HEK293 (cell line): ENCODE measurements around the gene NINL.

Source experiments
- CTCF ChIA-PET: fragments of 350-600 bp; formaldehyde crosslinking; extraction: SDS; loops from one replicate; lab custom pipeline; 2021; ENCODE audit warnings: antibody characterized with exemption; lab: Yijun Ruan, JAX
- POLR2A ChIA-PET: fragments of 300-600 bp; formaldehyde crosslinking; extraction: SDS; loops from one replicate; lab custom pipeline; 2020; ENCODE audit warnings: antibody characterized with exemption, inconsistent platforms; lab: Yijun Ruan, JAX
- H3K27ac ChIP-seq: fragments of 200-500 bp; sonication (Bioruptor generic); 2 replicates; pipeline ENCODE4 v1.5.1; 2014; ENCODE audit warnings: low read depth, low read length, control low read depth, inconsistent platforms; ENCODE audit errors: extremely low read depth
- H3K36me3 ChIP-seq, 2 experiments: fragments of 200-500 bp in 1 of 2; sonication (Bioruptor generic) in 1 of 2; 1 replicate in 1 of 2; 2 replicates in 1 of 2; pipeline ENCODE4 v1.5.1; 2014 to 2017; ENCODE audit warnings: inconsistent platforms in 2 of 2, low read length in 2 of 2; ENCODE audit not compliant: control insufficient read depth in 2 of 2, insufficient read depth in 1 of 2
- H3K4me1 ChIP-seq: fragments of 200-500 bp; sonication (Bioruptor generic); 2 replicates; pipeline ENCODE4 v1.5.1; 2014; ENCODE audit warnings: mild to moderate bottlenecking, low read length, inconsistent platforms; ENCODE audit not compliant: control insufficient read depth, insufficient read depth
- H3K4me3 ChIP-seq: 2 replicates; pipeline ENCODE4 v1.5.1; 2011; ENCODE audit warnings: low read depth, mild to moderate bottlenecking, control low read depth, low read length, moderate library complexity
- H3K9me3 ChIP-seq: fragments of 200-500 bp; sonication (Bioruptor generic); 2 replicates; pipeline ENCODE4 v1.5.1; 2014; ENCODE audit warnings: low read depth, low read length, inconsistent platforms; ENCODE audit not compliant: control insufficient read depth, insufficient read depth
- GLI2 ChIP-seq: fragments of 450-650 bp; formaldehyde crosslinking; IDR thresholded peaks from 2 replicates; pipeline ENCODE4; 2017; ENCODE audit warnings: missing biosample characterization, missing genetic modification characterization, low read depth, borderline replicate concordance
- GLIS2 ChIP-seq: fragments of 450-650 bp; formaldehyde crosslinking; IDR thresholded peaks from 2 replicates; pipeline ENCODE4 v1.5.1; 2016; ENCODE audit warnings: missing biosample characterization, missing genetic modification characterization
- HOXA7 ChIP-seq: sonication (generic); formaldehyde crosslinking; IDR thresholded peaks from 2 replicates; pipeline ENCODE4 v1.8.1; 2022; ENCODE audit warnings: missing genetic modification reagents, borderline replicate concordance
- REPIN1 ChIP-seq: fragments of 450-650 bp; formaldehyde crosslinking; IDR thresholded peaks from 2 replicates; pipeline ENCODE4 v1.5.1; 2017; ENCODE audit warnings: missing biosample characterization, missing genetic modification characterization, low read depth
- ZIC2 ChIP-seq: fragments of 450-650 bp; formaldehyde crosslinking; IDR thresholded peaks from 2 replicates; pipeline ENCODE4 v1.5.1; 2016; ENCODE audit warnings: missing biosample characterization, missing genetic modification characterization
- ZNF114 ChIP-seq: fragments of 450-650 bp; formaldehyde crosslinking; IDR thresholded peaks from 2 replicates; pipeline ENCODE4 v1.5.0; 2017; ENCODE audit warnings: missing biosample characterization, missing genetic modification characterization
- ZNF155 ChIP-seq: fragments of 450-650 bp; formaldehyde crosslinking; IDR thresholded peaks from 2 replicates; pipeline ENCODE4 v1.5.1; 2016; ENCODE audit warnings: missing biosample characterization, missing genetic modification characterization
- ZNF174 ChIP-seq: fragments of 450-650 bp; formaldehyde crosslinking; IDR thresholded peaks from 2 replicates; pipeline ENCODE4 v1.5.0; 2017; ENCODE audit warnings: missing biosample characterization, mild to moderate bottlenecking, missing genetic modification characterization
- ZNF2 ChIP-seq: fragments of 450-650 bp; formaldehyde crosslinking; IDR thresholded peaks from 2 replicates; pipeline ENCODE4 v1.5.1; 2016; ENCODE audit warnings: missing biosample characterization, missing genetic modification characterization
- ZNF23 ChIP-seq: fragments of 450-650 bp; formaldehyde crosslinking; IDR thresholded peaks from 2 replicates; pipeline ENCODE4 v1.5.1; 2016; ENCODE audit warnings: missing biosample characterization, missing genetic modification characterization, borderline replicate concordance
- ZNF239 ChIP-seq: fragments of 450-650 bp; formaldehyde crosslinking; IDR thresholded peaks from 2 replicates; pipeline ENCODE4 v1.5.1; 2016; ENCODE audit warnings: missing biosample characterization, missing genetic modification characterization
- ZNF266 ChIP-seq: fragments of 450-650 bp; formaldehyde crosslinking; IDR thresholded peaks from 2 replicates; pipeline ENCODE4 v1.5.1; 2016; ENCODE audit warnings: missing biosample characterization, missing genetic modification characterization, low read depth
- ZNF302 ChIP-seq: fragments of 450-650 bp; formaldehyde crosslinking; IDR thresholded peaks from 2 replicates; pipeline ENCODE4 v1.5.1; 2016; ENCODE audit warnings: missing biosample characterization, missing genetic modification characterization, low read depth
- ZNF354C ChIP-seq: fragments of 450-650 bp; formaldehyde crosslinking; IDR thresholded peaks from 2 replicates; pipeline ENCODE4 v1.5.1; 2016; ENCODE audit warnings: missing biosample characterization, missing genetic modification characterization, low read depth, borderline replicate concordance
- ZNF366 ChIP-seq: fragments of 450-650 bp; formaldehyde crosslinking; conservative IDR thresholded peaks from 2 replicates; pipeline ENCODE4 v1.5.1; 2016; ENCODE audit warnings: missing biosample characterization, missing genetic modification characterization
- ZNF510 ChIP-seq: fragments of 450-650 bp; formaldehyde crosslinking; IDR thresholded peaks from 2 replicates; pipeline ENCODE4 v1.5.1; 2018; ENCODE audit warnings: mild to moderate bottlenecking, missing genetic modification characterization, missing biosample characterization; ENCODE audit not compliant: insufficient replicate concordance
- TF ChIP-seq, protein P1 (sequence below): fragments of 450-650 bp; formaldehyde crosslinking; IDR thresholded peaks from 2 replicates; pipeline ENCODE4 v1.5.1; 2017; ENCODE audit warnings: missing biosample characterization, missing genetic modification characterization
- TF ChIP-seq, protein P2 (sequence below): fragments of 450-650 bp; formaldehyde crosslinking; IDR thresholded peaks from 2 replicates; pipeline ENCODE4 v1.5.1; 2016; ENCODE audit warnings: missing biosample characterization, missing genetic modification characterization
- TF ChIP-seq, protein P3 (sequence below): fragments of 450-650 bp; formaldehyde crosslinking; IDR thresholded peaks from 2 replicates; pipeline ENCODE4 v1.5.1; 2016; ENCODE audit warnings: missing biosample characterization, missing genetic modification characterization
- TF ChIP-seq, protein P4 (sequence below): sonication (generic); formaldehyde crosslinking; IDR thresholded peaks from 2 replicates; pipeline ENCODE4 v1.8.1; 2022; ENCODE audit warnings: mild to moderate bottlenecking, moderate library complexity, missing genetic modification reagents

NINL gene

DNA sequence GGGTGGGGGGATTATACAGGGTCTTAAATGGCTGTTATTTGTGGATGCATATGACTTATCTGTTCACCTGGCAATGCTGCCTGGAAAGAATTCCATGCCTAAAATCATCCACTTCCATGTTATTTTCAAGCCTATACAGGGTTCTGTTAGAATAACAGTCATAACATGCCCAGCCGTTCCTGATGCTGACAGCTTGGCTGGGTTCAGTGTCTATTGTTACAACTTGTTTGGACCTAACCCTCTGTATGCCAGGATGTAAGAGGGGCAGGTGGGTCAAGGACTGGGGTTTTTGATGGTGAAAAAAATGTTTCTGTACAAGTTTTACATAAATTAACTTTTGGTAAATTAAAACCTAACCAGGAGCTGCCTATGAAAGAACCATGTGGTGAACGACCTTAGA lies 98.0 kb downstream of the NINL start (continued):
- TF ChIP-seq, protein P1, sequence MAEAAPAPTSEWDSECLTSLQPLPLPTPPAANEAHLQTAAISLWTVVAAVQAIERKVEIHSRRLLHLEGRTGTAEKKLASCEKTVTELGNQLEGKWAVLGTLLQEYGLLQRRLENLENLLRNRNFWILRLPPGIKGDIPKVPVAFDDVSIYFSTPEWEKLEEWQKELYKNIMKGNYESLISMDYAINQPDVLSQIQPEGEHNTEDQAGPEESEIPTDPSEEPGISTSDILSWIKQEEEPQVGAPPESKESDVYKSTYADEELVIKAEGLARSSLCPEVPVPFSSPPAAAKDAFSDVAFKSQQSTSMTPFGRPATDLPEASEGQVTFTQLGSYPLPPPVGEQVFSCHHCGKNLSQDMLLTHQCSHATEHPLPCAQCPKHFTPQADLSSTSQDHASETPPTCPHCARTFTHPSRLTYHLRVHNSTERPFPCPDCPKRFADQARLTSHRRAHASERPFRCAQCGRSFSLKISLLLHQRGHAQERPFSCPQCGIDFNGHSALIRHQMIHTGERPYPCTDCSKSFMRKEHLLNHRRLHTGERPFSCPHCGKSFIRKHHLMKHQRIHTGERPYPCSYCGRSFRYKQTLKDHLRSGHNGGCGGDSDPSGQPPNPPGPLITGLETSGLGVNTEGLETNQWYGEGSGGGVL (tag by site-specific recombination): no peak
- TF ChIP-seq, protein P2, sequence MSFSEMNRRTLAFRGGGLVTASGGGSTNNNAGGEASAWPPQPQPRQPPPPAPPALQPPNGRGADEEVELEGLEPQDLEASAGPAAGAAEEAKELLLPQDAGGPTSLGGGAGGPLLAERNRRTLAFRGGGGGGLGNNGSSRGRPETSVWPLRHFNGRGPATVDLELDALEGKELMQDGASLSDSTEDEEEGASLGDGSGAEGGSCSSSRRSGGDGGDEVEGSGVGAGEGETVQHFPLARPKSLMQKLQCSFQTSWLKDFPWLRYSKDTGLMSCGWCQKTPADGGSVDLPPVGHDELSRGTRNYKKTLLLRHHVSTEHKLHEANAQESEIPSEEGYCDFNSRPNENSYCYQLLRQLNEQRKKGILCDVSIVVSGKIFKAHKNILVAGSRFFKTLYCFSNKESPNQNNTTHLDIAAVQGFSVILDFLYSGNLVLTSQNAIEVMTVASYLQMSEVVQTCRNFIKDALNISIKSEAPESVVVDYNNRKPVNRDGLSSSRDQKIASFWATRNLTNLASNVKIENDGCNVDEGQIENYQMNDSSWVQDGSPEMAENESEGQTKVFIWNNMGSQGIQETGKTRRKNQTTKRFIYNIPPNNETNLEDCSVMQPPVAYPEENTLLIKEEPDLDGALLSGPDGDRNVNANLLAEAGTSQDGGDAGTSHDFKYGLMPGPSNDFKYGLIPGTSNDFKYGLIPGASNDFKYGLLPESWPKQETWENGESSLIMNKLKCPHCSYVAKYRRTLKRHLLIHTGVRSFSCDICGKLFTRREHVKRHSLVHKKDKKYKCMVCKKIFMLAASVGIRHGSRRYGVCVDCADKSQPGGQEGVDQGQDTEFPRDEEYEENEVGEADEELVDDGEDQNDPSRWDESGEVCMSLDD (tag by site-specific recombination): no peak

GRCh38 chr20:25486377-25486776 lies 99.0 kb downstream of the NINL start:
- no peaks in the 10 kb centered on the region for H3K9me3 ChIP-seq

GRCh38 chr20:25485872-25486271 lies 99.5 kb downstream of the NINL start:
- H3K36me3 ChIP-seq: peaks cover 0 to 70% of the 10 kb centered on the region in 2 experiments; a peak in 2 of 3 replicates

More at GRCh38 chr20:25486377-25486776, 99.0 kb downstream of the NINL start:
- H3K36me3 ChIP-seq: peaks cover 0 to 71% of the 10 kb centered on the region in 2 experiments; a peak in 2 of 3 replicates
- H3K4me3 ChIP-seq: no peak overlapping the region
- ChIA-PET POLR2A (no interaction called here), CTCF (interaction anchor here (1.8 kb wide), 1 partner anchor 16 kb away, joined by 4 read pairs; no protein-coding TSS in a partner anchor)
- TF ChIP-seq HOXA7 (CRISPR knock-in tag): no peak
- peak; percentile 69 for TF ChIP-seq ZIC2 (tag by site-specific recombination)
- no peak overlapping the region for H3K27ac ChIP-seq
- no peaks in the 10 kb centered on the region for H3K4me1 ChIP-seq

GRCh38 chr20:25484911-25485511 lies 100.3 kb downstream of the NINL start:
- Histone ChIP-seq H3K9me3 (no peaks in the 10 kb centered on the region), H3K4me1 (no peaks in the 10 kb centered on the region), H3K27ac (no peak overlapping the region), H3K4me3 (no peak overlapping the region), H3K36me3 (peaks cover 0 to 75% of the 10 kb centered on the region in 2 experiments; a peak in 1 of 3 replicates)
- ChIA-PET CTCF (no interaction called here), POLR2A (no interaction called here)
- no peak for TF ChIP-seq REPIN1
- no peak for TF ChIP-seq ZNF302 (tag by site-specific recombination)
- no peak for TF ChIP-seq ZNF23 (tag by site-specific recombination)
- no peak for TF ChIP-seq ZNF266
- TF ChIP-seq GLI2 (tag by site-specific recombination): no peak
- no peak for TF ChIP-seq GLIS2
- TF ChIP-seq ZNF155 (tag by site-specific recombination): no peak
- no peak for TF ChIP-seq ZNF2 (tag by site-specific recombination)
- no peak for TF ChIP-seq ZNF354C (tag by site-specific recombination)
- no peak for TF ChIP-seq ZNF114
- no peak for TF ChIP-seq ZNF174 (tag by site-specific recombination)

More at GRCh38 chr20:25485872-25486271, 99.5 kb downstream of the NINL start:
- no peak overlapping the region for H3K4me3 ChIP-seq
- ChIA-PET POLR2A (no interaction called here), CTCF (interaction anchor here (1.8 kb wide), 1 partner anchor 15 kb away, joined by 4 read pairs; no protein-coding TSS in a partner anchor)
- TF ChIP-seq, protein P3, sequence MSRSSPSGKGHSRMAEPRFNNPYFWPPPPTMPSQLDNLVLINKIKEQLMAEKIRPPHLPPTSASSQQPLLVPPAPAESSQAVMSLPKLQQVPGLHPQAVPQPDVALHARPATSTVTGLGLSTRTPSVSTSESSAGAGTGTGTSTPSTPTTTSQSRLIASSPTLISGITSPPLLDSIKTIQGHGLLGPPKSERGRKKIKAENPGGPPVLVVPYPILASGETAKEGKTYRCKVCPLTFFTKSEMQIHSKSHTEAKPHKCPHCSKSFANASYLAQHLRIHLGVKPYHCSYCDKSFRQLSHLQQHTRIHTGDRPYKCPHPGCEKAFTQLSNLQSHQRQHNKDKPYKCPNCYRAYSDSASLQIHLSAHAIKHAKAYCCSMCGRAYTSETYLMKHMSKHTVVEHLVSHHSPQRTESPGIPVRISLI (tag by site-specific recombination): no peak
- TF ChIP-seq ZNF510 (tag by site-specific recombination): no peak
- no peak for TF ChIP-seq ZNF239 (tag by site-specific recombination)
- TF ChIP-seq, protein P4, sequence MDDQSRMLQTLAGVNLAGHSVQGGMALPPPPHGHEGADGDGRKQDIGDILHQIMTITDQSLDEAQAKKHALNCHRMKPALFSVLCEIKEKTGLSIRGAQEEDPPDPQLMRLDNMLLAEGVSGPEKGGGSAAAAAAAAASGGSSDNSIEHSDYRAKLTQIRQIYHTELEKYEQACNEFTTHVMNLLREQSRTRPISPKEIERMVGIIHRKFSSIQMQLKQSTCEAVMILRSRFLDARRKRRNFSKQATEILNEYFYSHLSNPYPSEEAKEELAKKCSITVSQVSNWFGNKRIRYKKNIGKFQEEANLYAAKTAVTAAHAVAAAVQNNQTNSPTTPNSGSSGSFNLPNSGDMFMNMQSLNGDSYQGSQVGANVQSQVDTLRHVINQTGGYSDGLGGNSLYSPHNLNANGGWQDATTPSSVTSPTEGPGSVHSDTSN (CRISPR knock-in tag): no peak
- no peak for TF ChIP-seq HOXA7 (CRISPR knock-in tag)
- no peak for TF ChIP-seq ZNF366
- no peaks in the 10 kb centered on the region for H3K9me3 ChIP-seq
- no peaks in the 10 kb centered on the region for H3K4me1 ChIP-seq
- no peak overlapping the region for H3K27ac ChIP-seq
